HG03039 (cell line): Measurements from ENCODE around the gene CLPSL1.

Experiments used
- ATAC-seq: cut with Tn5 transposase; IDR thresholded peaks from one replicate; pipeline ENCODE4 v1.9.1; 2021; ENCODE audit warnings: mild to moderate bottlenecking, moderate library complexity; ENCODE audit not compliant: unreplicated experiment

Gene CLPSL1

DNA sequence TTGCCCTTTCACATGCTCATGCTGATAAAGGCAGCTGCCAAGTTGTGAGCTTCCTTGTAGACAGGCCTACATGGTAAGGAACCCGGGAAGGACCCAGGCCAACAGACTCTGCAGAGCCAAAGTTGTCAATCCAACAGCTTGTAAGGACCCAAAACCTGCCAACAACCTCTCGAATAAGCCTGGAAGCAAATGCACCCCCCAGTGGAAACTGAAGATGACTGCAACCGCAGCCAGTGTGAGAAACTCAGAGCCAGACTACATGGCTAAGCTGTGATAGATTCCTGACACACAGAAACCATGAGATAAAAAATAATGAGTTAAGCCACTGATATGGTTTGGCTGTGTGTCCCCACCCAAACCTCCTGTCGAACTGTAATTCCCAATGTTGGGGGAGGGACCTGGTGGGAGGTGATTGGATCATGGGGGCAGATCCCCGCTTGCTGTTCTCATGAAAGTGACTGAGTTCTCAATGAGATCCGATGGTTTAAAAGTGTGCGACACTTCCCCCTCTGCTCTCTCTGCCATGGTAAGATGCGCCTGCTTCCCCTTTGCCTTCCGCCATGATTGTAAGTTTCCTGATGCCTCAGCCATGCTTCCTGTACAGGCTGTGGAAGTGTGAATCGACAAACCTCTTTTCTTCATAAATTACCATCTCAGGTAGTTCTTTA lies 23.2 kb upstream of the CLPSL1 start:
- no peak for ATAC-seq

DNA sequence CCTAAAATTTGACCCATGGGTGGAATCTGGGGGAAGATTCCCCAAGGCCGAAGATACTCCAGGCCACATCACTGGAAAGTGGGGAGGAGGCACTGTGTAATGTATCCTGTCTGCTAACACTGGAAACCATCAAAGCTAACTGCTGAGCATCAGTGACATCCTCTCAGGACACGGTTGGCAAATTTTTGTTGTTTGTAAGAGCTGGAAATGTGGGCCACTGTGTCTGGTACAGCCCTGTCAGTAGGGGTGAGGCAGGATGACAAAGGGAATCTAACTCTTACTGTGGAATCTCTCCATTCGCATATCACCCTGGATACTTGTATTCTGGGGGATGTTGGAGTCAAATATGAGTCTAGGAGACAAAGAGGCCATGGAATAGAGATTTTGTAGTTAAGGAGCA lies 21.4 kb upstream of the CLPSL1 start:
- ATAC-seq = no peak

DNA sequence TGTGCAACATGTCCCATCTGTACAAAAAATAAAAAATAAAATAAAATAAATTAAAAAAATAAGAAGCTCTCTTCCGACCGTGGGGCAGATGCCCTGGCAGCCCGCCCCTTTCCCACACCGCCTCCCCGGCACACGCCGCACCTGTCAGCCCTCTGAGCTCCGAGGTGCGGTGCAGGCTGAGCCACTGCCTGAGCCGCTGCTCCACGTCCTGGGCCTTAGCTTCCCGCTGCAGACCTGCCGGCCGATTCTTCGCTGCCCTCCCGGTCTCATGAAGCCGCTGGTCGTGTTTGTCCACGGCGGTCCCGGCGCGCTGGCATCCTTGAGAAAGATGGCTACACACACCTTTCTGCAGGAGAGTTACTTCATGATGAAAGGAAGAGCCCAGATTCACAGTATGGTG lies 15.1 kb upstream of the CLPSL1 start:
- no peak for ATAC-seq

DNA sequence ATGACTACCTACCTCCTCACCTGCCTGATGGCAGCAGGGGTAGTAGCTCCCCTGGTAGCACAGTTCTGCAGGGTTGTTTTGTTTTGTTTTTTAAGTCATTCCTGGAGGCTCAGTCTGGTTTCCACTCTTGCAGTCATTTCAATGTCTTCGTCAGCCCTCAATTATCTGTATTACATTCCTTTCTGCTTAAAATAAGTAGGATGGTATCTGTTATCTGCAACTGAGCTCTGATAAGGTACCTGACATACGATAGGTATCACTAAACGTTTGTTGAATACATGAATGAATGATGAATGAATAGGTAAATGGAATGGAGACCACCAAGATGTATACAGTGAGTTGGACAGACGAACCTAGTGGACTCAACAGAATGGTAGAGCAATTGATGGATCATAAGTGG lies 11.6 kb upstream of the CLPSL1 start:
- no peak for ATAC-seq

DNA sequence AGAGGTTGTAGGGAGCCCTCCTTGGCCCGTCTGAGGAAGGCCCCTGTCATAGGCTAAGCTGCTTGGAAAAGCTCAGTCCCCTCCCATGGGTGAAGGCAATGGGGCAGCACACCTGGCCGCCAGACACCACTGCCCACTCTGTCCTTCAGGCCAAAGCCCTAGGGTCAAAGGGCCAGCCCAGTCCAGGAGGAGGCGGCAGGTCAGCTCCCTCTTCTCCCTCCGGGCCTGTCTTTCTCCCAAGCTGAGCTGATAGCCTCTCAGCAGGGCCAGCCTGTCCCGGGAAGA lies 9.5 kb upstream of the CLPSL1 start:
- ATAC-seq = no peak

DNA sequence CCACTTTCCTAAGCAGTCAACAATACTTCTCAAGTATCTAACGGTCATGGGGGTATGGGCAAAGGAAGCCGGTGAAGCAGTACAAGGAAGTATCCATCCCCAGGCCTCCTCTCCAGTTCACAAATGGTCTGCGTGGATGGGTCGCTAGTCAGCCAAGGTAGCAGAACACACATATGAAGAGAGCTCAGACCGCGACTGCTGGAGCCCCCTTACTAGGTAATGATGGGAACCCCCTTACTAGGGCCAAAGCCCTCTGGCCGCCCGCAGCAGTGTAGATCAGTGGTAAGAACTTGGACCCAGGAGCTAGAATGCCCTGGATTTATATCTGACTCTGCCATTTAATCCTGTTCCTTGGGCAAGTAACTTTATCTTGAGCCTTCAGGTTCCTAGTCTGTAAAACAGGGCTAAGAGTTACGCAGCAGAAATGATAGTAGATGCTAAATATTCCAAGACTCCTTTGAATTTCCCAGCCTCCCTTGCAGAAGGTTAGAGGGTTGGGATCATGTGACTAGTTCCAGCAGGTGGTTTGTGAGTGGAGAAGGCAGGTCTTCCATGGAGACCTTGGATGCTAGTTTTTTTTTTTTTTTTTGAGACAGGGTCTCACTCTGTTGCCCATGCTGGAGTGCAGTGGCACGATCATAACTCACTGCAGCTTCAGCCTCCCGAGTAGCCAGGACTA lies 6.6 kb upstream of the CLPSL1 start:
- ATAC-seq = no peak

- no peak for ATAC-seq
Measured at GRCh38 chr6:35775031-35775430, 5.8 kb upstream of the CLPSL1 start.

- ATAC-seq = no peak
Measured at GRCh38 chr6:35776364-35777215, 4.2 kb upstream of the CLPSL1 start, which contains the start of gene CLPSL2. Gene CLPSL2, plus strand, starts transcription at chr6:35776598. Its CDS starts 21 bp downstream, at chr6:35776619.

GRCh38 chr6:35777356-35778102 lies 3.3 kb upstream of the CLPSL1 start:
- ATAC-seq = no peak

- no peak for ATAC-seq
Measured at GRCh38 chr6:35778437-35778836, 2.4 kb upstream of the CLPSL1 start.

- no peak for ATAC-seq
Measured at GRCh38 chr6:35781290-35781689, 471 bp downstream of the CLPSL1 start.

DNA sequence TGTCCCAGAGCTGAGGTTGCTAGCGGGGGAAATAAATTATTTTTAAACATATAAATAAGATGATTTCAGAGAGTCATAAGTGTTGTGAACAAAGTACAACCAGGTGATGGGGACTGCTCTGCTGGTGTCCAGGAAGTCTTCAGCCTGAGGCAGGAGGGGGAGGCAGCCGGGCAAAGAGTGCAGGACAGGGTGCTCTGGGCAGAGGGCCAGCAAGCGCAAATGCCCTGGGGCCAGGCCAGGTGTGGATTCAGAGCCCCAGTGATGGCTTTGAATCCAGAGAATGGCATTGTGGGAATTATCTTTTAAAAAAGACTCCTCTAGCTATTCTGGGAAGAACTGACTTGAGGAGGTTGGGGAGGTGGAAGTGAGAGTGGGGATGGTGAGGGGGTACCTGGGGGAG lies 1.6 kb downstream of the CLPSL1 start:
- no peak for ATAC-seq

DNA sequence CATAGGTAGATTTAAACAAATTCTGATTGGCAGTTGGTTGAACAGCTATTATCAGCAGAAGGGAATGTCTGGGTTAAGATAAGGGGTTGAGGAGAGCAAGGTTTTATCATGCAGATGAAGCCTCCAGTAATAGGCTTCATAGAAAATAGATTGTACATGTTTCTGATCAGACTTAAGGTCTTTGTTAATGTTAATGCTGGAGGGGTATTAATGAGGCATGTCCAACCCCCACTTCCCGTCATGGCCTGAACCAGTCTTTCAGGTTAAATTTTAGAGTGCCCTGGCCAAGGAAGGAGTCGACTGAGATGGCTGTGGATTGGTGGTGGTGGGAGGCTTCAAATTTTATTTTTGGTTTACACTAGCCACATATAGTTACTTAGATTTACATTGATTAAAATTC lies 3.4 kb downstream of the CLPSL1 start:
- ATAC-seq = no peak

DNA sequence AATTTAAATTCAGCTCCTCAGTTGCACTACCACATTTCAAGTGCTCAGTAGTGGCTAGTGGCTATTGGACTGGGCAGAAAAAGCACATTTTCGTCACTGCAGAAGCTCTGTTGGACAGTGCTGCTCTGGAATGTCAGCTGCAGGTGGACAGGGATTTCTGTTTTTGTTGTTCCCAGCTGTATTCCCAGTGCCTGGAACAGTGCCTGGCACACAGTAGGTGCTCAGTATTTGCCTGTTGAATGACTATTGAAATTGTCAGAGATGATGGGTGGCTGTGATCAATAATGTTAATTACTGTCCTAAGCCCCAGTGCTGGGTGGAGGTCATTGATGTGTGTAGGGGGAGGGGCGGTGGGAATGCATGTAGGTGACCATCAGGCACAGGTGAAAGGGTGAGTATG lies 5.5 kb downstream of the CLPSL1 start:
- no peak for ATAC-seq

- ATAC-seq = no peak
Measured at GRCh38 chr6:35786810-35787209, 6.0 kb downstream of the CLPSL1 start.

DNA sequence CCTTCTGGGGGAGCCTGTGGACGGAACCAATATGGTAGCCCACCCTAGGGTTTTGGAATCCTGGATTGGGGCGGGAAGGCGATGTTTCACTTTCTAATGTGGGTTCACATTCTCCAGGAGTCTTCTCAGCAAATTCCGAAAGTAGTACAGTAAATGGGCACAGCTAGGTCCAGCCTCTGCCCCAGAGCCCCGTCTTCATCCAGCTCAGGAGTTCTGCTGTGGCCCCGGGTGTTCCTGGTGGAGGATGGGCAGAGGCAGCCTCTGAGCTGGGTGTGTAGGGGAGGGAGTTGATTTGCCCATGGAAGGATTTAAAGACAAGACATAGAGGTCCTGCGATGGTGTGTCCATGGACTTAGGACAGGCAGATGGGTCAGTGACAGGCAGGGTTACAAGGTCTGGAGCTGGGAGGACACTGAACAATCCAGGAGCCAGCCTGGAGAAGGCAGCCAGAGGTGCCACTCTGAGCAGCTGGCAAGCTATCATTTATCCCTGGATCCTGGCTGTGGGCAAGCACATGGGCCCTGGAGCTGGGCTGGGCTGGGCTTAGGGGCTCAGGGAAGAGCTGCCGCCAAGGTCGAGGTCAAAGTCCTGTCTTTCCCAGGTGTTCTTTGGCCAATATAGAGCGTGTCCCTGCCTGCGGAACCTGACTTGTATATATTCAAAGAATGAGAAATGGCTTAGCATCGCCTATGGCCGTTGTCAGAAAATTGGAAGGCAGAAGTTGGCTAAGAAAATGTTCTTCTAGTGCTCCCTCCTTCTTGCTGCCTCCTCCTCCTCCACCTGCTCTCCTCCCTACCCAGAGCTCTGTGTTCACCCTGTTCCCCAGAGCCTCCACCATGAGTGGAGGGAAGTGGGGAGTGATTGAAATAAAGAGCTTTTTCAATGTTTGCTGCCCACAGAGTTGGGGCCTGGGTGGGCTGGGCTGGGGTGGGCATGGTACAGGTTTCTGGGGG lies 6.7 kb downstream of the CLPSL1 start:
- no peak for ATAC-seq

- no peak for ATAC-seq
Measured at GRCh38 chr6:35788423-35788982, 7.7 kb downstream of the CLPSL1 start.

- no peak for ATAC-seq
Measured at GRCh38 chr6:35790683-35791082, 9.9 kb downstream of the CLPSL1 start.

DNA sequence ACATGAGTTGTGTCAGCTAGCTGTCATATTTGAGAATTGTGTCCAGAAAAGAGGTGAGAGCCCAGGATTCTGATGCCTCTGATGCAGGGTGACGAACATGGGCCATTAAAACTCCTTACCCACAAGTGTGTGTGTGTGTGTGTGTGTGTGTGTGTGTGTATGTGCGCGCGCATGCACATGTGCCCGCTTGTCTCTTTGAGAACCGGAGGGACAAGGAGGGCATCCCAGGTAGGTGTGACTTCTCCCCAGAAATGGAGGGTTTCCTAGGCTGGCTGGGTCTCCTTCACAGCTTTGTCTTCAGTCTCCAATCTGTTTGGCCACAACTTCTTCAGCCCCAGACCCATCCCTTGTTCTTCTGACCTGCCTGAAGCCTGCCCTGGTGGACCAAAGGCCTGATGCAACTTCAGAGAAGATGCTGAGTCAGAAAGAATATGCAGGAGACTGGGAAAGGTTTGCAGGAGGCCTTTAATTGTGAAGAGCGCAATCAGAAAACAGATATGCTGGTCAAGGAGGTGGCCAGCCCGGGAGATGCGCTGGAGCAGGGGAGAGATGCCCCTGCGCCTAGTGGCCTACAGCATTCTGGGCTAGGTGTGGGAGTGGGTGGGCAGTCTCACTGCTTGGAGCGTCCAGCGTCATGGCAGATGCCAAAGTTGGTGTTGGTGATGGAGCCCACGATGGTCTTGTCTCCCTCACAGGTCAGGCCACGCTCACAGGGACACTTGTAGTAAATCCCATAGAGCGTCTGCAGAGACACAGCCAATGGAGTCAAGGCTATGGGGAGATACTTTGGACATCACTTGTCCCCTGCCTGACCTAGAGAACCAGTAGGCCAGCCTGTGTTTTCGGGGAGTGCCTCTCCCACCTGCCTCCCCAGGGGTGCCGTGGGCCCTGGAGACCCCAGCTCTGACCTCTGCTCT lies 14.0 kb downstream of the CLPSL1 start:
- no peak for ATAC-seq
